NCI-H2171 (cell line): ENCODE data around the gene KCNQ5.

Experiments used
- DNase-seq: peaks from one replicate; lab custom pipeline; 2025; lab: John Stamatoyannopoulos, UW

KCNQ5 gene

DNA sequence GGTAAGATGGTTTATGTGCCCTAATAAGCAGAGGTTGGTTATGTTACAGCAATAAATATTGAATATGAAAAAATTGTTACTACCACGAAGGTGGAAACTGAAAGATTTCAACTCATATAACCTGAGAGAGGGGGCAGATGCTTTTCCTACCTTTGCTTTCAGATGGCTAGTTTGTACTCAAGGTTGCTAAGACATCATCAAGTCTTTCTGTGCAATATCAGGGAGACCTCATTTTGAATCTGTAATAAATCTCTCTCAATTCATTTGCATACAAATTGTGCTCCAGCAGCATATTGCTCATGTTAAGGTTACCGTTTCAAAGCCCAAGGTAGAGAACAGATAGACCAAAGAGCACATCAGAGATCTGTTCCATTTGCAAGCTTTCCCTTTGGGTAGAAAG, 383.0 kb downstream of the KCNQ5 start:
- DNase-seq = no peak

DNA sequence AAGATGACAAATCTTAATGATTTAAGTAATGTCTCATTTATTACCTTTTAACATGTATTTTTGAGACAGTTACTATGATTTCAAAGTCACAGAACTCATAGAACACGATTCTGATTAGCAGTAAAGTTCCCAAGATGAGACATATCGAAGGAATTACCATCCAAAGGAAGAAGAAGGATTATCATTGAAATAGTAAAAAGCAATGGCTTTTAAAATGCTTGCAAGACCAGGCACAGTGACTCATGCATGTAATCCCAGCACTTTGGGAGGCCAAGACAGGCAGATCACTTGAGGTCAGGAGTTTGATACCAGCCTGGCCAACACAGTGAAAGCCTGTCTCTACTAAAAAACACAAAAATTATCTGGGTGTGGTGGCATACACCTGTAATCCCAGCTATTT, 384.3 kb downstream of the KCNQ5 start:
- no peak for DNase-seq

DNA sequence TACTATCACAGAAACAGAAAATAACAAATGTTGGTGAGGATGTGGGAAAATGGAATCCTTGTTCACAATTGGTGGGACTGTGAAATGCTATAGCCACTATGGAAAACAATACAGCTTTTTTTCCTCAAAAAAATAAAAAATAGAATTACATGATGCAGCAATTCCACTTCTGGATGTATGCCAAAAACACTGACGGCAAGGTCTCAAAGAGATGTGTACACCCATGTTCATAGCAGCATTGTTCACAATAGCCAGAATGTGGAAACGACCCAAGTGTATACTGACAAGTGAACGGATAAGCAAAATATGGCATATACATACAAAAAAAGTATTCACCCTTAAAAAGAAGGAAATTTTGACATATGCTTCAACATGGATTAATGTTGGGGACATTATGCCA, 390.1 kb downstream of the KCNQ5 start:
- no peak for DNase-seq

DNA sequence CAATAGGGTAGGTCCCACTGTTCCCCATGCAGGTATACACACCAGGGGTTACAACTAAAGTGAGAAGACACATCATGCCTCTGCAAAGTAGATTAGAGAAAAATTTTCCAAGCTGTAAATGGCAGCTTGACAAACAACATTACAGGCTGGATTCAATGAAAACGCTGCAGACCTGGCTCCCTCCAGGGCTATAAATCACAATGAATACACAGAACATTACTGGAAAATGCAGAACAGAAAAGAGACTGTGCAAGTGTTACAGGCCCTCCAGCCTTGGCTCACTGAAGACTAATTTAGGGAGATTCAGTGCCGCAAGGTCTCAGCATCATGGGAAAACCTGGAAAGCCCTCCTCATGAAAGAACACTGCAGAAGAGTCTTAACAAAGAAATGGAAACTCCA, 395.6 kb downstream of the KCNQ5 start:
- DNase-seq = no peak

DNA sequence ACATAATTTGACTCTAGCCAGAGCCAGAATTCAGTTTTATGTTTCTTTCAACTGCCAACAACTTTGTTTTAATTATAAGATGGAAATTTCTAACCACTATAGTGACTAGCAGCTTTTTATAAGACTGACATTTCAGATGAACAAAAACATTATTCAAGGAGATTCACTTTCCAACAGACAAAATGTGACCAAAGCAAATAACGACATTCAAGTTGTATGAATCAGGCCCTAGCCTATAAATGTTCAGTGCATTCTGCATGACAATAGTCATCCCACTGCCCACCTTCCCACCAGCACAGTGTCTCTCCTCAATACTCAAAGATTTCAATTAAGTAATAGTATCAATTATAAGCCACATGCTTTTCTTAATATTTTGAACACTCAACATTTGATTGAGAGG, 402.7 kb downstream of the KCNQ5 start:
- no peak for DNase-seq

DNA sequence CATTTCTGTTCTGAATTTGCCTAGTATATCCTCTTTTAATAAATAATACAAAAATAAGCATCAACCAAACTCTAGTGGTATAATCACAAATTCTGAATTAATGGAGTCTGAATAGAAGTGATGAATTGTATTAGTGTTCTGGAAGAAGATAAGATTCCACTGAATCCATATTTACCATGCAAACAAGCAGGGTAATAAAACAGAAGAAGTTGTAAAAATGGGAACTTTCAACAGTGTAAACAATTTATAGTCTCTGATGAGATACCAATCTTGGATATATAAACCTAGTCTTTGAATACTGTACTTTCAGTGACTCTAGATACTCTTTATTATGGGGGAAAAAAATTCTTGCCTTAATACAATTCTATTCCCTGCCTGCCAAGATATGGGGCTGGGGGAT, 405.8 kb downstream of the KCNQ5 start:
- DNase-seq = no peak

DNA sequence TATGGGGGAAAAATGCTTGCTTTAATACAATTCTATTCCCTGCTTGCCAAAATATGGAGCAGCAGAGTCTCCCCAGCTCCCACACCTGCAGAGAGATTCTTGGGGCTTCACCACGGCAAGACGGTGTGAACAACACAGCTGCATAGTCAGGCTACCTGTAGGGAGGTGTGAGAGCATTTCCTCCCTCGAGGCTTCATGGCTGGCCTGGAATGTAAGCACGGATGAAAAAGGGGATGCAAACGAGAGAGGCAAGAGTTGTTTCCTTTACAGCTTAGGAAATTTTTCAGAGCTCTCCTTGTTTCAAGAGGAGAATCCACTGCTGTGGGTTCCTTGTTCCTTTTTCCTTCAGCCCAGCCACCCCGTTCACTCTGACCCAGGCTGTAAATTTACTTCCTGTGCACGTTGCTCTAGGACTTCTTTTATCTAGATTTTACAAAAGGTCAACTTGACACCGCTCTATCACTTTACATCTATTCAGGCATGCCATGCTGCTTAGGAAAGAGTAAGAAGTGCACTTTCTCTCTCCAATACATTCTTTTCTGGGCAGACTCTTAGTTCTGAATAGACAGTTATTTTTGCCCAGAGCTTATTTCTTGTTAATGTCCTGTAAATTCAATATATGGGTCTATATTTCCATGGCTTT, 406.4 kb downstream of the KCNQ5 start:
- DNase-seq = no peak

DNA sequence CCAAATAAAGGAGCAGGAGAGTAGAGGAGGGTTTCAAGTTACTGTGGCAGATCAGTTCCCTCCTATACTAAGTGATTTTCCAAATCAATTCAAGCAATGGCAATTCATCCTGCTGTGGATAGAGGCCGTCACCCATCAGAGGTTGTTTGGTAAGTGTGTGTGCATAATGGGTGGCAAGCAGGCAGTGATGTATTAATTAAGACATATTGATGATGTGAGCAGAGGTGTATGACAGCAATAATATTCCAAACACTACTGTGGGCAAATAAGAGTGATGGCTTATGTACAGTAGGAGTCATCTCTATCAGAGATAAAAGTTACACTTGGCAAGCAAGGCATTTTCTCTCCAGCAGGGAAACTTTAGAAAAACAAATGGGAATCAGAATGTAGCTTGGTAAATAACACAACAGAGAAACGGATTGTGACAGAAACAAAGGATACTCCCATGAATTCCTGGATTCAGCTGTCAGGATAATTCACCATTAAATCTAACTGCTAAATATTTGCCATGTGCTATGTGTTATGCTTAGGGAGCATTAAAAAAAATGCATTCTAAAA, 407.1 kb downstream of the KCNQ5 start:
- DNase-seq = no peak

DNA sequence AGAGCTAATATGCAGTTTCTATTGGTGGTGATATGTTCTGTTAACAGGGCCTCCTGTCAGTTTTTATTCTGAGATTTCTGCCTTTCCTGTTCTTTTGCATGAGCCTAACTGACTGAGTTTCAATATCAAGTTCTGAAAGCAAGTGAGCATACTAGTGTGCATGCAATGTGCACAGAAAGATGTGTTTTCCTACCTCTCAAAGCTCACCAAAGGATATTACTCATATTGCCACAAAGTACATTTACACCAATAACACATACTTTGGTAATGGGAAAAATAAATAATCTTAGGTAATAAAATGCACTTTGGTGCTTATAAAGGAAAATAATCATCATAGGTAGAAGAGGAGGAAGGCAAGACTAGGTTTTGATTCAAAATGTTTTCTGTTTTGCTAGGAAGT, 408.4 kb downstream of the KCNQ5 start:
- DNase-seq = no peak

DNA sequence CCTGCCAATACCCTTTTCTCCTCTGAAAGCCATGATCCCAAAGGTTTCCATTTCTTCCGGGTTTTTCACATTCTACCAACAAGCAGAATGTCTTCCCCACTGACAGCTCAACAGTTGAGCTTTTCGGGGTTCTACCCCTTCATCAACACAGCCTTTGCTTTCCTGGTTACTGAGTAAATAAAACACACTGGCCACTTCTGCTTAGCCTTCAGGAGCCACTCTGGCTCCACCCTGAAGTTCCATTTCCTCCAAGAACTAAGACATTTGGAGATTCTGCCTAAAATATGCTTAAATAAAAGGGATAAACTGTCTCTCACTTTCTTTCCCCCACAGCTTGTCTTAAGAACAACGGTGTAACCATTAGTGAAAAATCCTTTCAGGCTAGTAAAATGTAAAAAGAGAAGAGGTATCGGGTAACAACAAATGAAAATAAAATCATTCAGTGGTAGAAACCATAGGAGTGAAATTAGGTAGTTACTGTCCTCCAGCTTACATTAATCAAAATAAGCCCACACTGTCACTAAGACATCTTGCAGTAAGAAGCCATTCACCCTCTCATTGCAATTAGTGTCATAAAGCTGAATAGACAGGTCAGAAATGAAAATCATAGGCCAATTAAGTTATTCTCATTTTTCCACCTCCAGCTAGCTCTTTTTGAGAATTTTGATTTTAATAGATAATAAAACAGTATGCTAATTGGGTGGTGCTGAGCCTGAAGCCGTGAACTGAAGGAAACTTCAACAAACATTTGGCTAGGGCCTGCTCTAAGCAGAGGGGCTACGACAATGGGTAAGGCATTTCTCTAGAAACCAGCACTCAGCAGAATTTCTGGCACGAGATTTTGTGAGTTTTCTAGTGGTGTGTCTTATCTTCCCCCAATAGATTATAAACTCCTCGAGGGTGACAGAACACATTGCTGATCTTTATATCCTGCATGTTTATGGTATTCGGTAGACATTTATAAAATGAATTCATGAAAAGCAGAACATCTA, 409.2 kb downstream of the KCNQ5 start:
- DNase-seq = no peak

DNA sequence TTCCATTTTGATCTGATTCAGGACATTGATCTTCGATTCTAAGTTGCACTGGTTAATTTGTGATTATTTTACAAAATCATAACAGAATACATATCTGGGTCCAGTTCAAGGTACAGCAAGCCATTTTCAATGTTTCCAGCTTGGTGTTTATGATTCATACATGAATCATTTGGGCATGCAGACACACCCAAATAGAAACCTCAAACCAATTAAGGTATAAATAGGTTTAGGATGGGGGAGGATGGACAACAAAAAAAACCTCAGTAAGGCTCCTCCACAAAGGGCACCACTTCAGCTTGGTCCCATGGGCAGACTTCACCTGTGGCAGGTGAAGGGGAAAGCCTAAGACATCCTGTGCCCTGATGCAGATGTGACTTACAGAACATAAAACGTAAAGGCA, 410.7 kb downstream of the KCNQ5 start:
- no peak for DNase-seq

DNA sequence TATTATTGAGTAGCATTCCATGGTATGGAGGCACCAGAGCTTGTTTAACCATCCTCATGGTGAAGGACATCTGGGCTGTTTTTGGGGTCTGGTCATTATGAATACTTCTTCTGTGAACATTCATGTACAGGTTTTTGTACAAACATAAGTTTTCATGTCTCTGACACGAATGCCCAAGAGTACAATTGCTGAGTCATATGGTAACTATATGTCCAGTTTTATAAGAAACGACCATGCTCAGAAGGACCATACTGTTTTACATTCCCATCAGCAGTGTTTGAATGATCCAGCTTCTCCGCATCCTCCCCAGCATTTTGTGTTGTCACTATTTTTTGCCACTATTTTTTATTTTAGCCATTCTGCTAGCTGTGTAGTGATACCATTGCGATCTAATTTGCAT, 414.8 kb downstream of the KCNQ5 start:
- DNase-seq = no peak

DNA sequence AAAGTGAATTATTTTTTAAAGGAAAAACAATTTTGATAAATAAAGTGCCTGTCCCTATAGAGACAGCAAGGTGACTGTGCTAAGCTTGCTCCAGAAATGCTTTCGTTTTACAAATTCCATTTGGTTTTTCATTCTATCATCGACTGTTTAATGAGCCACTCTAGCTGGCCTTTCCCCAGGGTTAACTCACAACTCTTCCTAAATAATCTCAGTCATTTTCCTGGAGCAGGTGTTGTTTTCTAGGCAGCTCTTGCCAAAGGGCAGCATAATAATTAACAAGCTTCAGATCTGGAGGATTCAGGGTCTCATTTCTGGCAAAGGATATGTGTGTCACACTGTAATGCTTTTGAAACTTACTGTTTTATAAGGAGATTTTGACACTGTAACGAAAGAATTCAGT, 419.2 kb downstream of the KCNQ5 start:
- DNase-seq = no peak

DNA sequence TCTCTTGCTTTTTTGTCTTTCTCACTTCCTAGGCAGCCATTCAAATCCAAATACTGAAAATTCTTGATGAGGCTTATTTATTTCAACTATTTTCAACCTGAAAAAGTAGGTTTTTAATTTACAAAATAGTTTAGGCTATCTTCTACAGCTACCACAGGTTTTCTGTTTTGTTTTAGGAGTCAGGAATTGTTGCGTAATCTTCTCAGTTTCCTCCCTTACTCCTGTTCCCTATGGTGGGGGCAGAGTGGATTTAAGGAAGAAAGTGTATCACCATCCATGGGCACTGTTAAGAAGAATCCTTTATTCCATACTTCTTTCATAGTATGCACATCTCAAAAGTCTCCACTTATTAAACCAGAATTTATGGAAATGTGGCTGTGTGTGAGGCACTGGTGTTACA, 421.0 kb downstream of the KCNQ5 start:
- no peak for DNase-seq

DNA sequence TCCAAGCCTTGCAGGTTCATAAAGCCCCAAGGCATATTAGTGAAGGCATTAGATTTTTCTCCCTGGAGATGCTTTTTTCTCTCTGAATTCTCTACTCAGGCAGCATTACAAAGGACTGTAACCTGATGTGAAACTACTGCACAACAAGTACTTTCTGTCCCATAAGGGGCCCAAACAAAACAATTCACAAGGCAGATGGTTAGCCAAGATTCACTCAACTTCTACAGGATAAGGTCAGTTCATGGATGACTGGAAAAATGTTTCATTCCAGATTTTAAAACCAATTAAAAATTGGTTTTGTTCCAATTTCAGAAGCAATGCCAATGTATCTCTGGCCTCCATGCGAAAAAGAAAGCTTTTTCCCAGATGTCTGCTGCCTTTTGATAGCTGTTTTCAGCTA, 421.6 kb downstream of the KCNQ5 start:
- DNase-seq = no peak

DNA sequence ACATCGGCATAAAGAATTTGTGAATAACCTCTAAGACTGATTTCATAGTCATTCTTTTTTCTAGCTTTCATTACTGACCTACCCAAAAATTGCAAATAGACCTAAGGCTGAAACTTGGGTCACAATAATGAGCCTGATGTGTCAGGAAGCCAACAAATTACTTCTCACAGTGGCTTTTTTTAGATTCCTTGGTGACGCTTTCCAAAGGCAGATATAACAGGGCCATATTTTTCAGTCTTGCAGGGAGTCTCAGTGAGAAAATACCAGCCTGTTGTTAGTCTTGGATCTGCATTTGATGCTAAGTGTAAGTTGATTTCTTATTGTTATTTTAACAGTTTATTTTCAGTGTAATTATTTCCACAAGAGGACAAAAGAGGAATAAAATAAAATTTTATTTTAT, 423.7 kb downstream of the KCNQ5 start:
- no peak for DNase-seq

DNA sequence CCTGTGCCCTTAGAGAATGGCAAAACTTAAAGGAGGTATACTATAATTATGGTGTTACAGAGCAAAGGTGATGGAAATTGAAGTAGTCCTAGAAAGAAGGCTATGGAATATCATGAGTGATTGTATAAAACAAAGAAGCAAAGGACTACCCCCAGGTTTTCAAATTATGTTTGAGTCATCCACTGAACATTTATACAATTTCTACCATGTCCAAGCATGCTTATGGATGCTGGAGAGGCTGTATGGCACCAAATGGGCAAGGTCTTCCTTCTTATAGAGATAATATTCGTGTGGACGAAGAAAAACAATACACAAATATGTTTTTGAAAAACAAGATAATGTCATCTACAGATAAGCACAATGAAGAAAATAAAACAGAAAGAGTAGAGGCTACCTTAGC, 425.9 kb downstream of the KCNQ5 start:
- no peak for DNase-seq

DNA sequence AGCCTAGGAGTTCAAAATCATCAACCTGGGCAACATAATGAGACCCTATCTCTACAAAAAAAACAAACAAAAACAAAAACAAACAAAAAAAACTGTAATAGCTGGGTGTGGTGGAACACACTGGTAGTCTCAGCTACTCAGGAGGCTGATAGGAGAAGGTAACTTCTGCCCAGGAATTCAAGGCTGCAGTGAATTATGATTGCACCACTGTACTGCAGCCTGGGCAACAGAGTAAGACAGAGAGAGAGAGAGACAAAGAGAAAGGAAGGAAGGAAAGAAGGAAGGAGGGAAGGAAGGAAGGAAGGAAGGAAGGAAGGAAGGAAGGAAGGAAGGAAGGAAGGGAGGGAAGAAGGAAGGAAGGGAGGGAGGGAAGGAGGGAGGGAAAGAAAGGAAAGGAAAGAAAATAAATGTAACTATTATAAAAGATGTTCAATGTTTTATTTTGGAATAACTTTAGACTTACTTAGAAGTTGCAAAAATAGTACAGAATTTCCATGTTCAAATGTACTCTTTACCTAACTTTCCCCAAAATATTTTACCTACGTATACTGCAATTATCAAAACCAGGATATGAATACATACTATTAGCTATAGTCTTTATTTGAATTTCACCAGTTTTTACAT, 428.2 kb downstream of the KCNQ5 start:
- DNase-seq = no peak

DNA sequence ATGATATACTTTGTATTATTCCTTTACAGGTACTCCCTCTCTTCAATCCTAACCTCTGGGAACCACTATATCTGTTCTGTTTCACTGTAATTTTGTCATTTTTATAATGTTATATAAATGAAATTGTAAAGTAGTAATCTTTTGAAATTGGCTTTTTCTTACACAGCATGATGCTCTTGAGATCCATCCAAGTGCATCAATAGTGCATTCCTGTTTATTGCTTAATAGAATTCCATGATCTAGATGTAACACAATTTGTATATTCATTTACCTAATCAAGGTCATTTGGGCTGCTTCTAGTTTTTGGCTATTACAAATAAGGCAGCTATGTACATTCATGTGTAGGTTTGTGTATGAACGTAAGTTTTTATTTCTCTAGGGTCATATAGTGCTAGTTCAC, 428.8 kb downstream of the KCNQ5 start:
- DNase-seq = no peak

DNA sequence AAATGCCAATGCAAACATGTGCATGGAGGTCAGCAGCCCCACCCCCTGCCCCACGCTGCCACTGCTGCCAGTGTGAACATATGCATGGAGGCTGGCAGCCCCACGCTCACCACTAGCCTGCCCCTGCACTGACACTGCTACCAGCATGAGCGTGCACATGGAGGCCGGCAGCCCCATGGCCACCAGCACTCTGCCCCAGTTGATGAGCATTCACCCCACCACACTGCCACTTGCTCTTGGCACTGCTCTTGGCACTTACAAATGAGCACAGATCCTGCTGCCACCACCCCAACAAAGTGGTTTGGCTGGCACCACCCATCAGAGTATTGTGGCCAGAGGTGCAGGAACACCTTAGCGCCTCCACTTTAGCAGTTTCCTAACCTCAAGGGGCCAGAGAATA, 429.3 kb downstream of the KCNQ5 start:
- no peak for DNase-seq

DNA sequence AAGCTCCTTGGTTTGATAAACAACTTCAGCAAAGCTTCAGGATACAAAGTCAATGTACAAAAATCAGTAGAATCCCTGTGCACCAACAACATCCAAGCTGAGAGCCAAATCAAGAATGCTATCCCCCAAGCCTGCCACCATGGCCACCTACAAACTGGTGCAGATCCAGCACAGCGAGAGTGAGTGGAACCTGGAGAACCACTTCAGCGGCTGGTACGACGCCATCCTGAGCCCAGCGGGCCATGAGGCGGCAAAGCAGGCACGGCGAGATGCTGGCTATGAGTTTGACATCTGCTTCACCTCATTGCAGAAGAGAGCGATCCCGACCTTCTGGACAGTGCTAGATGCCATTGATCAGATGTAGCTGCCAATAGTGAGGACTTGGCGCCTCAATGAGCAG, 433.1 kb downstream of the KCNQ5 start:
- DNase-seq = no peak

DNA sequence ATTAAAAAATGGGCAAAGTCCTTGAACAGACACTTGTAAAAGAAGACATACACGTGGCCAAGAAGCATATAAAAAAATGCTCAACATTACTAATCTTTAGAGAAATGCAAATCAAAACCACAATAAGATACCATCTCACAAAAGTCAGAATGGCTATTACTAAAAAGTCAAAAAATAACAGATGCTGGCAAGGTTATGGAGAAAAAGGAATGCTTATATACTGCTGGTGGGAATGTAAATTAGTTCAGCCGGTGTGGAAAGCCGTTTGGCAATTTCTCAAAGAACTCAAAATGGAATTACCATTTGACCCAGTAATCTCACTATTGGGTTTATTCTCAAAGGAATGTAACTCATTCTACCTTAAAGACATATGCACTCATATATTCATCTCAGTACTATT, 436.9 kb downstream of the KCNQ5 start:
- no peak for DNase-seq

DNA sequence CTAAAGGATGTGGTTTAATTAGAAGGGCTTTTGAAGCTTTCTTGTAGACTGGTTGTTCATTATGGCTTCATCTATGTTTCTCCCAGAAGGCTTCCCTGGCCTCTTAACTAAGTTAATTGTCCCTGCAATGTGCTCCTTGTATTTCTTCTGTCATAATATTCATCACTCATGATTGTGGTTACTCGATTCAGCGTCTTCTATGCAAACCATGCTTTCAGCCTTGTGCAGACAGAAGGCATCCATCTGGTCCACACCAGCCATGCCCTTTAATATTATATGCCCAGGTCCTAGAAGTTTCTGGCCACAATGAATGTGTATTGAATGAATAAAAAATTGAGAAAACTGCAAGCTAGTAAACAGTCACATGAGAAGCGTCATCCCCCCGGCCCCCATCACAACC, 440.3 kb downstream of the KCNQ5 start:
- no peak for DNase-seq
